Measurements from ENCODE around the gene MARCKSL1. TPM values are rescaled to one million over a fixed set of nuclear protein-coding genes. Genes with fewer than 3 reads are reported as not detected.

The MARCKSL1 gene, protein sequence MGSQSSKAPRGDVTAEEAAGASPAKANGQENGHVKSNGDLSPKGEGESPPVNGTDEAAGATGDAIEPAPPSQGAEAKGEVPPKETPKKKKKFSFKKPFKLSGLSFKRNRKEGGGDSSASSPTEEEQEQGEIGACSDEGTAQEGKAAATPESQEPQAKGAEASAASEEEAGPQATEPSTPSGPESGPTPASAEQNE
- total RNA-seq: 16.6 and 25.0 TPM in 2 replicates

DNA sequence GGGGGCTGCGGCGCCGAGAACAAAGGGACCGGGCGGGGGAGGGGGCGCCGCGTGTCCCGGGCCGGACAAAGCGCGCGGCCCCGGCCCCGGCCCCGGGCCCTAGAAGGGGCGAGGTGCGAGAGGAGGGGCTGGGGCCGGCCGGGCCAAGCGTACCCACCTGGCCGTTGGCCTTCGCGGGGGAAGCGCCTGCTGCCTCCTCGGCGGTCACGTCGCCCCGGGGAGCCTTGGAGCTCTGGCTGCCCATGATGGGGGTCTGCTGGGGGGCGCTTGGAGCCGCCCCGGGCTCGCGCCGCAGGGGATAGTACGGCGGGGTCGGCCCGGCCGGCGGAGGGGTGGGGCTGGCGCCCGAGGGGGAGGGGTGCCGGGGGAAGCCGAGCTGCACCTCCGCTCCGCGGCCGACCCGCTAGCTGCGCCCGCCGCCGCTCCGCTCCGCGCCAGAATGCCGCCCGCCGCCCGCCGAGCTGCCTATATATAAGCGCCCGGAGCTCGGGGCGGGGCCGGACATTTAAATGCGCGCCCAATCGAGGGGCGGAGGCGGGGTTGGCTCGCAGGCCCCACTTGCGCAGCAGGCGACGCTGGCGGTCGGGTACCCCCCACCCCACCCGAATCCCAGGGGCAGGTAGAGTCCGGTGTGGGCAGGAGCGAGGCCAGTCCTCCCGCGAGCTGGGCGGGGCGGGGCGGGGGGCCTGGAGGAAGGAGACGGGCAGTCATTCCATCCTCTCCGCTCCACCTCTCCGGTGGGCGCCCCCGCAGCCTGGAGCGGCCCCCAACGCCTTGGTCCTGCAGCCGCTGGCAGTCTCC is at the start of gene MARCKSL1:
MARCKSL1 (minus strand) TSS at position 444 of the 801 bp plus-strand sequence; CDS start at position 244, 200 bp downstream.

DNA sequence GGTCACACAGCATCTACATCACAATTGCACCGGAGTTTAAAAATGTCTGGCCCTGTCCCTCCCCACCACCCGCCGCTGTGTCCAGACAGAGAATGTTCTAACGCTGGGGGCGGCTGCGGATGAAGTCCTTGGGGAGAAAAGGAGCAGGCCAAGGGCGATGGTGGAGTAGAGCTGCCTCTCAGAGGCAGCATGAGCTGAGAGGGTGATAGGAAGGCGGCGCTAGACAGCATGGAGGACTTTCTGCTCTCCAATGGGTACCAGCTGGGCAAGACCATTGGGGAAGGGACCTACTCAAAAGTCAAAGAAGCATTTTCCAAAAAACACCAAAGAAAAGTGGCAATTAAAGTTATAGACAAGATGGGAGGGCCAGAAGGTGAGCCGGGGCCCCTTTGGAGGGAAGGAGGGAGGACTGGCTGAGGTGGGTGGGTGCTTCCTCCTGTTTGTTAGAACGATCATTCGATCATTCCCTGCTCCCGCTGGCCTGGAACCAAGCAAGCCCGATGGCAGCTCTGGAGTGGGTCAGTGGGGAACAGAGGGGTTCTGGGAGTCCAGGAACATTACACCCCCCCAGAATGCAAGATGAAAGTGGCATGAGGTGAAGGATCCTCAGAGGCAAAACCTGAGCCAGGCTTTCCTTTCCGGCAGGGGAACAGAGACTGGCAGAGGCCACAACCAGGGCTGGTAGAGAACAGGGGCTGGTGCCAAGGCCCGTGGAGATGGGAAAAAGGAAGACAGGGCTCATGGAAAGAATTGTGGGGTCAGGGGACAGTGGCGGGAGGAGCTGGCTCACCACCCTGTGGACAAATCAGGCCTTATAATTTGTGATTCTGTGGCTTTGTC is 26.7 kb upstream of the MARCKSL1 start, which contains the start of the genes FAM229A and TSSK3:
FAM229A (minus strand) TSS at position 12 of the 840 bp plus-strand sequence. CDS start 394 bp downstream, outside the sequence.
TSSK3 (plus strand) TSS at position 66 of the 840 bp plus-strand sequence; CDS start at position 229, 163 bp downstream.

GRCh38 chr1:32291708-32292538 is 44.1 kb downstream of the MARCKSL1 start, which contains the start of gene HDAC1:
Gene HDAC1 (plus strand): TSS chr1:32292083. CDS start chr1:32292170, 87 bp downstream.

Other genes starting within 250 kb of the MARCKSL1 start
- 22.6 and 29.7 TPM in 2 replicates for gene KPNA6, start 228.2 kb downstream of the MARCKSL1 start, total RNA-seq
- 101 and 107 TPM in 2 replicates for gene TXLNA, start 156.6 kb downstream of the MARCKSL1 start, total RNA-seq
- 10.3 and 14.2 TPM in 2 replicates for gene CCDC28B, start 135.6 kb downstream of the MARCKSL1 start, total RNA-seq
- 1.0 and 1.3 TPM in 2 replicates for gene IQCC, start 130.6 kb downstream of the MARCKSL1 start, total RNA-seq
- gene DCDC2B, start 127.1 kb downstream of the MARCKSL1 start, total RNA-seq: under 0.01 TPM in 1 of 2 replicates, not detected in the other
- gene TMEM234, start 113.9 kb downstream of the MARCKSL1 start, total RNA-seq: 19.6 and 20.2 TPM in 2 replicates
- gene EIF3I, start 113.8 kb downstream of the MARCKSL1 start, total RNA-seq: 340 and 378 TPM in 2 replicates
- 0.28 and 0.83 TPM in 2 replicates for gene FAM167B, start 89.0 kb downstream of the MARCKSL1 start, total RNA-seq
- gene LCK, start 85.0 kb downstream of the MARCKSL1 start, total RNA-seq: not detected in 2 replicates
- 80.1 and 85.1 TPM in 2 replicates for gene HDAC1, start 44.1 kb downstream of the MARCKSL1 start, total RNA-seq
- 0.71 and 1.1 TPM in 2 replicates for gene FAM229A, start 26.3 kb upstream of the MARCKSL1 start, total RNA-seq
- gene TSSK3, start 26.3 kb upstream of the MARCKSL1 start, total RNA-seq: 0.43 and 0.65 TPM in 2 replicates
- 56.3 and 58.9 TPM in 2 replicates for gene BSDC1, start 58.2 kb upstream of the MARCKSL1 start, total RNA-seq
- gene ZBTB8B, start 128.8 kb upstream of the MARCKSL1 start, total RNA-seq: under 0.01 TPM in 1 of 2 replicates, not detected in the other
- 5.3 and 6.5 TPM in 2 replicates for gene ZBTB8A, start 203.2 kb upstream of the MARCKSL1 start, total RNA-seq

Measured in smooth muscle cell of bladder (primary cell).